Stimulated activated CD8-positive, alpha-beta memory T cell treated with anti-CD3 and anti-CD28 coated beads, Interleukin-12 subunit alpha, Interleukin-12 subunit beta, amount 100 ng/mL, for 24 hours (primary cell): ENCODE results near the gene GATAD2B.

Experiments used
- DNase-seq: peaks from one replicate; pipeline ENCODE4 v3.0.0-alpha.2; 2020; ENCODE audit errors: extremely low read depth

The GATAD2B gene

GRCh38 chr1:153922972-153923925 is at the start of gene GATAD2B:
GATAD2B (minus strand) TSS chr1:153922972; CDS start chr1:153828347, 94,625 bp downstream.
- DNase-seq: peak; percentile 97

- DNase-seq: no peak
These were observed 47.6 kb upstream of the GATAD2B start for GRCh38 chr1:153970346-153970745.

- DNase-seq: no peak
These were observed 46.2 kb upstream of the GATAD2B start for GRCh38 chr1:153968972-153969371.

GRCh38 chr1:153968408-153968807 is 45.6 kb upstream of the GATAD2B start:
- DNase-seq: no peak

GRCh38 chr1:153968000-153968363 is 45.2 kb upstream of the GATAD2B start:
- no peak for DNase-seq

GRCh38 chr1:153967107-153967999 is 44.6 kb upstream of the GATAD2B start, which contains the start of gene CREB3L4:
CREB3L4 (plus strand) TSS chr1:153967902; CDS start chr1:153968526, 624 bp downstream.
- DNase-seq: no peak

- no peak for DNase-seq
These were observed 41.1 kb upstream of the GATAD2B start for GRCh38 chr1:153963850-153964331.

- peak; percentile 94 for DNase-seq
These were observed 40.5 kb upstream of the GATAD2B start, which contains the start of gene SLC39A1 for GRCh38 chr1:153963030-153963849. SLC39A1 (minus strand) TSS chr1:153963537; CDS start chr1:153962715, 822 bp downstream.

- DNase-seq: no peak
These were observed 39.6 kb upstream of the GATAD2B start for GRCh38 chr1:153962088-153963029.

GRCh38 chr1:153961421-153961820 is 38.6 kb upstream of the GATAD2B start:
- DNase-seq: no peak

GRCh38 chr1:153960206-153960605 is 37.4 kb upstream of the GATAD2B start:
- no peak for DNase-seq

GRCh38 chr1:153959454-153959853 is 36.7 kb upstream of the GATAD2B start:
- DNase-seq: no peak

- DNase-seq: no peak
These were observed 36.1 kb upstream of the GATAD2B start for GRCh38 chr1:153958961-153959260.

GRCh38 chr1:153958111-153958960 is 35.6 kb upstream of the GATAD2B start, which contains the start of gene CRTC2:
CRTC2 (minus strand) TSS chr1:153958612; CDS start chr1:153958497, 115 bp downstream.
- DNase-seq: peak; percentile 94

- no peak for DNase-seq
These were observed 35.0 kb upstream of the GATAD2B start for GRCh38 chr1:153957744-153958110.

- DNase-seq: no peak
These were observed 34.4 kb upstream of the GATAD2B start for GRCh38 chr1:153956997-153957715.

GRCh38 chr1:153954826-153955225 is 32.1 kb upstream of the GATAD2B start:
- DNase-seq: no peak

- no peak for DNase-seq
These were observed 31.1 kb upstream of the GATAD2B start for GRCh38 chr1:153953859-153954365.
